HepG2 (cell line): Measurements from ENCODE around the gene HAUS1. TPM values are rescaled to one million over a fixed set of nuclear protein-coding genes. Genes with fewer than 3 reads are reported as not detected.

Source experiments
- AHDC1 ChIP-seq: sonication (generic); formaldehyde crosslinking; IDR thresholded peaks from 2 replicates; pipeline ENCODE4 v1.5.1; 2020; ENCODE audit warnings: mild to moderate bottlenecking, missing genetic modification reagents, borderline replicate concordance
- DMAP1 ChIP-seq: IDR thresholded peaks from 2 replicates; pipeline ENCODE4 v1.6.1; 2016
- FOXA1 ChIP-seq, 2 experiments: fragments of 450-650 bp in 1 of 2; sonication (generic) in 1 of 2; formaldehyde crosslinking in 1 of 2; IDR thresholded peaks; 2 replicates each; pipeline versions ENCODE4 v1.4.0 to v1.6.1; 2016 to 2020; ENCODE audit warnings: missing genetic modification reagents in 1 of 2
- FOXC1 ChIP-seq: sonication (generic); formaldehyde crosslinking; IDR thresholded peaks from 2 replicates; pipeline ENCODE4 v1.8.0; 2022; ENCODE audit warnings: mild to moderate bottlenecking, missing genetic modification reagents, borderline replicate concordance
- JUND ChIP-seq: sonication (generic); formaldehyde crosslinking; IDR thresholded peaks from 2 replicates; pipeline ENCODE4 v1.8.0; 2022; ENCODE audit warnings: mild to moderate bottlenecking, missing genetic modification reagents
- KDM6A ChIP-seq: IDR thresholded peaks from 2 replicates; pipeline ENCODE4 v1.6.1; 2016; ENCODE audit warnings: low read depth
- MAZ ChIP-seq, 2 experiments: sonication (generic) in 1 of 2; formaldehyde crosslinking in 1 of 2; IDR thresholded peaks; 2 replicates each; pipeline versions ENCODE4 v1.5.0 to v1.6.1; 2012 to 2020; ENCODE audit warnings: low read depth in 2 of 2, mild to moderate bottlenecking in 2 of 2, borderline replicate concordance in 1 of 2, improper control_type of control experiment in 1 of 2, low read length in 1 of 2, missing genetic modification reagents in 1 of 2, moderate library complexity in 1 of 2
- MED8 ChIP-seq: sonication (generic); formaldehyde crosslinking; IDR thresholded peaks from 2 replicates; pipeline ENCODE4 v1.8.1; 2023; ENCODE audit warnings: mild to moderate bottlenecking, missing genetic modification reagents; ENCODE audit not compliant: insufficient replicate concordance
- MXD3 ChIP-seq: IDR thresholded peaks from 2 replicates; pipeline ENCODE4 v1.6.1; 2016; ENCODE audit warnings: mild to moderate bottlenecking, missing biosample characterization, missing genetic modification reagents
- SALL2 ChIP-seq: sonication (generic); formaldehyde crosslinking; IDR thresholded peaks from 2 replicates; pipeline ENCODE4 v1.8.1; 2023; ENCODE audit warnings: mild to moderate bottlenecking, missing genetic modification reagents, inconsistent platforms
- TFDP2 ChIP-seq: sonication (generic); formaldehyde crosslinking; IDR thresholded peaks from 2 replicates; pipeline ENCODE4 v1.4.0; 2020; ENCODE audit warnings: missing genetic modification reagents
- THAP11 ChIP-seq: IDR thresholded peaks from 2 replicates; pipeline ENCODE4 v1.6.1; 2016; ENCODE audit warnings: missing biosample characterization, missing genetic modification reagents
- ZBTB2 ChIP-seq: sonication (generic); formaldehyde crosslinking; IDR thresholded peaks from 2 replicates; pipeline ENCODE4 v1.8.0; 2022; ENCODE audit warnings: low read depth, missing genetic modification reagents
- ZNF547 ChIP-seq: sonication (generic); formaldehyde crosslinking; IDR thresholded peaks from 2 replicates; pipeline ENCODE4 v1.5.1; 2020; ENCODE audit warnings: mild to moderate bottlenecking, missing genetic modification reagents
- ZNF614 ChIP-seq: IDR thresholded peaks from 2 replicates; pipeline ENCODE4 v1.6.1; 2018; ENCODE audit warnings: missing biosample characterization, missing genetic modification reagents, inconsistent platforms, borderline replicate concordance
- ZNF7 ChIP-seq: IDR thresholded peaks from 2 replicates; pipeline ENCODE4 v1.6.1; 2016; ENCODE audit warnings: missing biosample characterization, missing genetic modification reagents
- ZNF772 ChIP-seq: sonication (generic); formaldehyde crosslinking; IDR thresholded peaks from 2 replicates; pipeline ENCODE4 v1.5.0; 2020; ENCODE audit warnings: mild to moderate bottlenecking, missing genetic modification reagents
- ZSCAN21 ChIP-seq: sonication (generic); formaldehyde crosslinking; IDR thresholded peaks from 2 replicates; pipeline ENCODE4 v1.8.0; 2022; ENCODE audit warnings: mild to moderate bottlenecking, missing genetic modification reagents, moderate library complexity, borderline replicate concordance
- ZSCAN31 ChIP-seq: sonication (generic); formaldehyde crosslinking; IDR thresholded peaks from 2 replicates; pipeline ENCODE4 v1.5.0; 2020; ENCODE audit warnings: low read depth, mild to moderate bottlenecking, missing genetic modification reagents
- ZZZ3 ChIP-seq: sonication (generic); formaldehyde crosslinking; IDR thresholded peaks from 2 replicates; pipeline ENCODE4 v1.4.0; 2020; ENCODE audit warnings: missing genetic modification reagents, mild to moderate bottlenecking, borderline replicate concordance
- polyA plus RNA-seq, 8 experiments: library from polyadenylated mRNA; depleted of rRNA in 3 of 8; stranded (reverse) in 7 of 8; unstranded in 1 of 8; fragments of >200 nt; fragmentation: Illumina TruSeq in 4 of 8; extraction: Trizol in 4 of 8; gene quantifications; 2 replicates each; pipeline versions ENCODE4 v1.2.1 to v1.2.3, GENCODE V29; 2011 to 2016; ENCODE audit warnings: low read depth in 4 of 8, missing spikeins in 1 of 8, mixed read lengths in 1 of 8; ENCODE audit not compliant: insufficient read depth in 1 of 8
- total RNA-seq, 5 experiments: library from RNA; depleted of rRNA; stranded (reverse); fragments of >200 nt; fragmentation: Illumina TruSeq; extraction: Trizol; gene quantifications; 2 replicates each; pipeline ENCODE4 v1.2.3, GENCODE V29; 2016; ENCODE audit warnings: low read depth in 1 of 5

Gene HAUS1
- total and polyA plus RNA-seq, 2 of the 13 experiments (the other 11 are each of a cell fraction or from before 2014, with no cell fraction given) = 20.6 to 59.2 TPM

GRCh38 chr18:46104128-46104911, at the start of gene HAUS1 (continued):
- TF ChIP-seq FOXA1 (IDR thresholded peaks at IDR 0.05) (no peak), FOXA1 (CRISPR knock-in tag; IDR thresholded peaks at IDR 0.05) (no peak), ZNF547 (peak; percentile 60), ZNF7 (CRISPR knock-in tag) (no peak), MAZ (IDR thresholded peaks at IDR 0.05; ENCODE audit: borderline replicate concordance, low read depth, low read length) (peak; percentile 68; the same call in 1 of the 2 replicates), MAZ (CRISPR knock-in tag; IDR thresholded peaks at IDR 0.05; ENCODE audit: low read depth) (peak; percentile 46; the same call in 1 of the 2 replicates), ZNF614 (0 out of 2 replicates have a peak, but pooled peaks have one; percentile 8), ZNF772 (CRISPR knock-in tag) (peak; percentile 50; the same call in 1 of the 2 replicates), DMAP1 (peak; percentile 63; the same call in 1 of the 2 replicates), ZSCAN31 (peak; percentile 58; the same call in 1 of the 2 replicates), ZSCAN21 (CRISPR knock-in tag) (no peak), THAP11 (CRISPR knock-in tag) (peak; percentile 98), JUND (no peak), TFDP2 (CRISPR knock-in tag) (peak; percentile 85), ZBTB2 (CRISPR knock-in tag) (no peak), FOXC1 (peak; percentile 79; the same call in 1 of the 2 replicates), ZZZ3 (CRISPR knock-in tag) (peak; percentile 54; the same call in 1 of the 2 replicates), MXD3 (CRISPR knock-in tag) (peak; percentile 67; the same call in 1 of the 2 replicates), KDM6A (CRISPR knock-in tag) (no peak), AHDC1 (CRISPR knock-in tag) (no peak), MED8 (CRISPR knock-in tag) (no peak), SALL2 (no peak; the same call in 1 of the 2 replicates)
